H1 (cell line): Measurements from ENCODE around the gene CHRNA4. TPM values are rescaled to one million over a fixed set of nuclear protein-coding genes. Genes with fewer than 3 reads are reported as not detected.

Source experiments
- CTCF ChIA-PET: fragments of 300-600 bp; sonication (Branson Sonifier 250); formaldehyde crosslinking; loops from one replicate; lab custom pipeline; 2021; ENCODE audit not compliant: partially characterized antibody; lab: Charles Lee
- POLR2A ChIA-PET: fragments of 300-600 bp; sonication (Branson Sonifier 250); formaldehyde crosslinking; loops from one replicate; lab custom pipeline; 2021; ENCODE audit warnings: inconsistent platforms; ENCODE audit not compliant: partially characterized antibody; lab: Charles Lee
- DNase-seq, 2 experiments: peaks; one replicate each; pipeline versions ENCODE4 v3.0.0 to v3.0.0-alpha.2; 2010 to 2022; ENCODE audit warnings: low spot score in 2 of 2, low read depth in 1 of 2, mixed read lengths in 1 of 2
- FAIRE-seq: peaks from 2 replicates; lab custom pipeline; 2011; peaks lifted over from hg19 to GRCh38; lab: Jason Lieb, UNC
- H2AFZ ChIP-seq: 2 replicates; pipeline ENCODE4 v1.8.1; 2012; ENCODE audit warnings: low read length, inconsistent platforms
- H2AK5ac ChIP-seq: 2 replicates; pipeline ENCODE4 v1.6.1; 2013; ENCODE audit warnings: low read depth, low read length
- H2BK120ac ChIP-seq: replicated peaks from 2 replicates; pipeline ENCODE3; 2013; ENCODE audit warnings: low read depth, low read length, inconsistent platforms
- H2BK12ac ChIP-seq: 2 replicates; pipeline ENCODE4 v1.6.1; 2013; ENCODE audit warnings: low read depth, low read length
- H2BK15ac ChIP-seq: 2 replicates; pipeline ENCODE4 v1.6.1; 2013; ENCODE audit warnings: low read length
- H2BK20ac ChIP-seq: 2 replicates; pipeline ENCODE4 v1.6.1; 2013; ENCODE audit warnings: low read length
- H2BK5ac ChIP-seq: 2 replicates; pipeline ENCODE4 v1.6.1; 2013; ENCODE audit warnings: low read depth, low read length
- H3K14ac ChIP-seq: 2 replicates; pipeline ENCODE4 v1.6.1; 2013; ENCODE audit warnings: inconsistent platforms; ENCODE audit not compliant: insufficient read length
- H3K18ac ChIP-seq: 2 replicates; pipeline ENCODE4 v1.6.1; 2013; ENCODE audit warnings: low read length; ENCODE audit errors: extremely low read depth
- H3K23ac ChIP-seq: 2 replicates; pipeline ENCODE4 v1.6.1; 2013; ENCODE audit warnings: inconsistent platforms; ENCODE audit not compliant: insufficient read length
- H3K23me2 ChIP-seq: 2 replicates; pipeline ENCODE4 v1.6.1; 2013; ENCODE audit warnings: low read depth, low read length
- H3K27ac ChIP-seq: 2 replicates; pipeline ENCODE4 v1.6.1; 2011; ENCODE audit warnings: low read depth, low read length, inconsistent platforms
- H3K27me3 ChIP-seq, 4 experiments: replicated peaks in 1 of 4; 1 replicate in 1 of 4; 2 replicates in 3 of 4; pipeline versions ENCODE4 v1.6.1 to v1.8.1; 2011 to 2013; ENCODE audit warnings: low read length in 3 of 4, mild to moderate bottlenecking in 3 of 4, inconsistent platforms in 2 of 4, mixed read lengths in 2 of 4, moderate library complexity in 1 of 4; ENCODE audit not compliant: control insufficient read depth in 3 of 4, insufficient read depth in 3 of 4; ENCODE audit errors: extremely low read depth in 1 of 4
- H3K36me3 ChIP-seq, 4 experiments: 2 replicates each; pipeline versions ENCODE4 v1.6.1 to v1.8.1; 2011 to 2013; ENCODE audit warnings: mild to moderate bottlenecking in 4 of 4, low read length in 3 of 4, moderate library complexity in 2 of 4, control low read depth in 1 of 4, inconsistent platforms in 1 of 4; ENCODE audit not compliant: insufficient read depth in 4 of 4, control insufficient read depth in 2 of 4
- H3K4ac ChIP-seq: replicated peaks from 2 replicates; pipeline ENCODE3; 2013; ENCODE audit warnings: low read length, low read depth, mixed read lengths, inconsistent platforms; ENCODE audit not compliant: insufficient read length
- H3K4me1 ChIP-seq, 4 experiments: replicated peaks in 1 of 4; 1 replicate in 1 of 4; 2 replicates in 3 of 4; pipeline versions ENCODE4 v1.6.1 to v1.8.1; 2011 to 2013; ENCODE audit warnings: low read length in 3 of 4, inconsistent platforms in 2 of 4, mixed read lengths in 1 of 4; ENCODE audit not compliant: insufficient read depth in 4 of 4, control insufficient read depth in 3 of 4
- H3K4me2 ChIP-seq, 2 experiments: 2 replicates each; pipeline versions ENCODE4 v1.6.1 to v1.8.1; 2011 to 2013; ENCODE audit warnings: low read depth in 2 of 2, low read length in 2 of 2, control low read depth in 1 of 2, inconsistent platforms in 1 of 2, mild to moderate bottlenecking in 1 of 2; ENCODE audit not compliant: insufficient read depth in 1 of 2
- H3K4me3 ChIP-seq, 4 experiments: fragments of 200-600, 300-600 bp in 1 of 4; sonication (generic), shearing (Covaris generic), sonication (Bioruptor Twin) in 1 of 4; 2 replicates each; pipeline versions ENCODE4 v1.5.1 to v1.8.1; 2011 to 2016; ENCODE audit warnings: low read length in 4 of 4, low read depth in 3 of 4, control low read depth in 2 of 4, inconsistent platforms in 2 of 4, mild to moderate bottlenecking in 2 of 4, mixed read lengths in 1 of 4, moderate library complexity in 1 of 4; ENCODE audit not compliant: insufficient read depth in 2 of 4; ENCODE audit errors: extremely low read depth in 1 of 4
- H3K56ac ChIP-seq: replicated peaks from 2 replicates; pipeline ENCODE3; 2013; ENCODE audit warnings: low read depth, mild to moderate bottlenecking, mixed read lengths, low read length, inconsistent platforms; ENCODE audit not compliant: insufficient read length
- H3K79me1 ChIP-seq: 2 replicates; pipeline ENCODE4 v1.6.1; 2013; ENCODE audit warnings: low read depth, low read length, control low read depth
- H3K79me2 ChIP-seq, 2 experiments: 2 replicates each; pipeline versions ENCODE4 v1.6.1 to v1.8.1; 2012 to 2013; ENCODE audit warnings: low read length in 2 of 2, mild to moderate bottlenecking in 2 of 2, inconsistent platforms in 1 of 2; ENCODE audit not compliant: insufficient read depth in 2 of 2, control insufficient read depth in 1 of 2
- H3K9ac ChIP-seq, 4 experiments: replicated peaks in 1 of 4; 1 replicate in 1 of 4; 2 replicates in 3 of 4; pipeline versions ENCODE4 v1.6.1 to v1.8.1; 2011 to 2013; ENCODE audit warnings: low read depth in 3 of 4, low read length in 3 of 4, control low read depth in 2 of 4, mild to moderate bottlenecking in 2 of 4, moderate library complexity in 2 of 4, inconsistent platforms in 1 of 4; ENCODE audit errors: extremely low read depth in 1 of 4
- H3K9me3 ChIP-seq, 2 experiments: 2 replicates each; pipeline versions ENCODE4 v1.6.1 to v1.8.1; 2012 to 2013; ENCODE audit warnings: mild to moderate bottlenecking in 2 of 2, moderate library complexity in 2 of 2, control low read depth in 1 of 2, inconsistent platforms in 1 of 2, low read depth in 1 of 2, low read length in 1 of 2, mixed read lengths in 1 of 2; ENCODE audit not compliant: insufficient read depth in 2 of 2
- H4K20me1 ChIP-seq, 2 experiments: replicated peaks in 1 of 2; 2 replicates each; pipeline versions ENCODE3 to v1.8.1; 2011 to 2013; ENCODE audit warnings: inconsistent platforms in 2 of 2, low read length in 2 of 2, mild to moderate bottlenecking in 1 of 2; ENCODE audit not compliant: insufficient read depth in 2 of 2, control insufficient read depth in 1 of 2
- H4K5ac ChIP-seq: 2 replicates; pipeline ENCODE4 v1.6.1; 2013; ENCODE audit warnings: low read length, low read depth, mixed read lengths, inconsistent platforms; ENCODE audit not compliant: insufficient read length
- H4K8ac ChIP-seq: 2 replicates; pipeline ENCODE4 v1.8.0; 2013; ENCODE audit warnings: mild to moderate bottlenecking, moderate library complexity, low read length, inconsistent platforms; ENCODE audit not compliant: insufficient read depth; ENCODE audit errors: extremely low read depth
- H4K91ac ChIP-seq: replicated peaks from 2 replicates; pipeline ENCODE3; 2013; ENCODE audit warnings: low read length, mixed read lengths, inconsistent platforms; ENCODE audit not compliant: insufficient read length
- CTCF ChIP-seq, 3 experiments: IDR thresholded peaks; 1 replicate in 2 of 3; 2 replicates in 1 of 3; pipeline versions ENCODE4 v1.5.1 to v1.6.1; 2011; ENCODE audit warnings: low read length in 3 of 3, mild to moderate bottlenecking in 3 of 3, inconsistent platforms in 2 of 3, low read depth in 1 of 3, moderate library complexity in 1 of 3; ENCODE audit not compliant: insufficient read depth in 1 of 3; ENCODE audit errors: control extremely low read depth in 1 of 3
- HDAC6 ChIP-seq: IDR thresholded peaks from one replicate; pipeline ENCODE4 v1.7.1; 2012; ENCODE audit warnings: low read depth, mild to moderate bottlenecking, inconsistent platforms, low read length, moderate library complexity
- JUND ChIP-seq: IDR thresholded peaks from 2 replicates; pipeline ENCODE4 v1.6.1; 2011; ENCODE audit warnings: mild to moderate bottlenecking, improper control_type of control experiment, low read length
- POLR2AphosphoS5 ChIP-seq: IDR thresholded peaks from 2 replicates; pipeline ENCODE4 v1.6.1; 2011; ENCODE audit warnings: low read depth, low read length
- SP1 ChIP-seq: IDR thresholded peaks from 2 replicates; pipeline ENCODE4 v1.6.1; 2011; ENCODE audit warnings: low read depth, low read length
- SRF ChIP-seq: IDR thresholded peaks from 2 replicates; pipeline ENCODE4 v1.6.1; 2011; ENCODE audit warnings: mild to moderate bottlenecking, low read depth, low read length, moderate library complexity
- WGBS, 2 experiments: shearing (Covaris generic) in 1 of 2; methylation state at CpG; one replicate each; pipeline versions ENCODE4 v1.1.6 to v1.1.7; 2013 to 2015; ENCODE audit warnings: low lambda C conversion rate in 2 of 2, mixed read lengths in 2 of 2, inconsistent platforms in 1 of 2, low coverage in 1 of 2, missing lambda C conversion rate in 1 of 2; ENCODE audit not compliant: insufficient replicate concordance in 2 of 2, insufficient coverage in 1 of 2, insufficient read length in 1 of 2; ENCODE audit errors: extremely low coverage in 1 of 2, missing lambda C conversion rate in 1 of 2; 5-methylcytosine and 5-hydroxymethylcytosine counted together
- polyA plus RNA-seq, 7 experiments: library from polyadenylated mRNA; depleted of rRNA in 3 of 7; stranded (reverse) in 5 of 7; unstranded in 2 of 7; fragments of >200 nt in 5 of 7; fragments of 200-250 nt in 2 of 7; gene quantifications; 1 replicate in 5 of 7; 2 replicates in 1 of 7; 4 replicates in 1 of 7; pipeline versions ENCODE4 v1.2.1 to v1.2.3, GENCODE V29; 2011 to 2013; ENCODE audit warnings: missing spikeins in 2 of 7, mixed read lengths in 2 of 7
- total RNA-seq: library from RNA; stranded (reverse); fragmentation: NEBNext Ultra II Directional; extraction: Animal tissue kit (Norgen Biotek cat#: 25700); gene quantifications from 2 replicates; pipeline ENCODE4 v1.2.1, GENCODE V29; 2021
- TF ChIP-seq, protein P1 (sequence below): IDR thresholded peaks from 2 replicates; pipeline ENCODE4 v1.6.1; 2011; ENCODE audit warnings: low read depth, mild to moderate bottlenecking, low read length; ENCODE audit not compliant: insufficient read depth
- TF ChIP-seq, protein P2 (sequence below): IDR thresholded peaks from 2 replicates; pipeline ENCODE4 v1.6.1; 2011; ENCODE audit warnings: low read length, improper control_type of control experiment

CHRNA4 gene
- total and polyA plus RNA-seq, 2 of the 8 experiments (the other 6 are each of a cell fraction or from before 2014, with no cell fraction given) = 4.3 to 5.7 TPM

DNA sequence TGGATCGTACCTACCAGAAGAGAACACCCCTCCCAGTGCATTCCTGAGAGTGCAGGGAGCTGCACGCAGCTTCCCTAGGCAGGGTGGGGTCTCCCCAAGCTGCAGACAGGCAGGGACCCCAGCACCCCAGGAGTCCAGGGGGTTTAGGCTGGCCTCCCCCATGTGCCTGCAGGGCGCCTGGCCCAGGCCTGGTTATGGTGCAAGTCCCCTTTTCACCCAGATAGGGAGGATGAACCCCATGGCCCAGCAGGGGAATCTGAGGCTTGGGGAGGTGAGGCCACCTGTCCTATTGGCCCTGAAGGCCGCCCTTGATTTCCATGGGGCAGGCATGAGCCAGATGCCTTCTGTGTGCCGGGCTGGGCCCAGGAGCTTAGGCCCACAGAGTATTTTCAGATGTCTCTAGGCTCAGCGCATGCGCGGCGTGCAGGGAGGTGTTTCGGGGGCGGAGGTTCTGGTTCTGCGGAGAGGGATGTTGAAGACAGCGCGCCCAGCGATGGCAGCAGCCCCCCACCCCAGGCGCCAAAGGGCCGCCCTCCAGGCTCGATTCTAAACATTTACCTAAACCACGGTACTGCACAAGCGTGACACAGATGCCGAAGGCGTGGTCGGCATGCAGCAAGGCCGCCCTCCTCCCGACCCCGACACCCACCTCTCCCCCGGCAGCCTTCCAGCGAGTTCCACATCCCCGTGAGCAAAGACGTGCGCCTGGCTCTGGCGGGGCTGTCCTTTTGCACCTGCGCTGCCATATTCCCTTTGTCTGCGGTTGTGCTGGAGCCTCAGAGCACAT, 38.8 kb downstream of the CHRNA4 start:
- H3K14ac ChIP-seq = no peak overlapping the region
- H3K79me1 ChIP-seq = no peaks in the 10 kb centered on the region
- H3K56ac ChIP-seq = no peak overlapping the region
- H3K9me3 ChIP-seq = peaks cover 0 to 5% of the 10 kb centered on the region in 2 experiments; a peak in 1 of 4 replicates
- no peak overlapping the region for H2BK12ac ChIP-seq
- no peak overlapping the region for H2BK20ac ChIP-seq
- no peak overlapping the region; the same call in 1 of the 2 replicates for H2AFZ ChIP-seq
- H4K8ac ChIP-seq = peak overlapping the region; percentile 85
- H3K36me3 ChIP-seq = no peaks in the 10 kb centered on the region
- POLR2A ChIA-PET = interaction anchor here (1.1 kb wide), 1 partner anchor 9 kb away, joined by 3 read pairs; no protein-coding TSS in a partner anchor
- H2AK5ac ChIP-seq = no peak overlapping the region
- FAIRE-seq (no peak), DNase-seq (no peak)
- CTCF ChIA-PET = interaction anchor here (0.7 to 6.6 kb wide), 5 partner anchors 13 to 101 kb away, joined by 3 to 45 read pairs (median 4); no protein-coding TSS in a partner anchor
- no peak overlapping the region for H3K23ac ChIP-seq
- H2BK120ac ChIP-seq = no peak overlapping the region
- H4K91ac ChIP-seq = no peak overlapping the region
- H3K27me3 ChIP-seq = no peaks in the 10 kb centered on the region
- H3K23me2 ChIP-seq = no peaks in the 10 kb centered on the region
- no peak overlapping the region for H3K4me2 ChIP-seq
- H3K79me2 ChIP-seq = no peaks in the 10 kb centered on the region
- no peak overlapping the region for H4K5ac ChIP-seq
- no peaks in the 10 kb centered on the region; a peak in 1 of 7 replicates for H3K4me1 ChIP-seq
- no peak overlapping the region for H3K4me3 ChIP-seq
- H2BK15ac ChIP-seq = no peak overlapping the region
- no peak overlapping the region for H3K18ac ChIP-seq
- WGBS, 2 experiments = 94% methylated on average over 16 of the region's 34 CpGs; no CpG with 5 or more reads in 1 of the 2 experiments
- no peak overlapping the region for H3K4ac ChIP-seq
- H2BK5ac ChIP-seq = no peak overlapping the region
- H3K9ac ChIP-seq = no peak overlapping the region
- no peaks in the 10 kb centered on the region for H4K20me1 ChIP-seq
- H3K27ac ChIP-seq = no peak overlapping the region
- TF ChIP-seq, protein P1, sequence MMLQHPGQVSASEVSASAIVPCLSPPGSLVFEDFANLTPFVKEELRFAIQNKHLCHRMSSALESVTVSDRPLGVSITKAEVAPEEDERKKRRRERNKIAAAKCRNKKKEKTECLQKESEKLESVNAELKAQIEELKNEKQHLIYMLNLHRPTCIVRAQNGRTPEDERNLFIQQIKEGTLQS = no peak
- TF ChIP-seq, protein P2, sequence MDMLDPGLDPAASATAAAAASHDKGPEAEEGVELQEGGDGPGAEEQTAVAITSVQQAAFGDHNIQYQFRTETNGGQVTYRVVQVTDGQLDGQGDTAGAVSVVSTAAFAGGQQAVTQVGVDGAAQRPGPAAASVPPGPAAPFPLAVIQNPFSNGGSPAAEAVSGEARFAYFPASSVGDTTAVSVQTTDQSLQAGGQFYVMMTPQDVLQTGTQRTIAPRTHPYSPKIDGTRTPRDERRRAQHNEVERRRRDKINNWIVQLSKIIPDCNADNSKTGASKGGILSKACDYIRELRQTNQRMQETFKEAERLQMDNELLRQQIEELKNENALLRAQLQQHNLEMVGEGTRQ = no peak
- no peak for TF ChIP-seq SRF
- no peak for TF ChIP-seq POLR2AphosphoS5
- no peak for TF ChIP-seq SP1
- no peak for TF ChIP-seq CTCF (IDR thresholded peaks at IDR 0.05; ENCODE audit: control extremely low read depth in 1 of 3, insufficient read depth in 1 of 3, low read depth in 1 of 3, low read length in 3 of 3)
- TF ChIP-seq JUND = no peak
- no peak for TF ChIP-seq HDAC6
